HCT116 (cell line): Measurements from ENCODE around the gene KRT82. TPM values are rescaled to one million over a fixed set of nuclear protein-coding genes. Genes with fewer than 3 reads are reported as not detected.

ENCODE experiments used
- ATAC-seq: fragments of 200-7000 bp; cut with Tn5 transposase; 2 replicates; pipeline ENCODE4 v1.9.1; 2020; ENCODE audit warnings: mild to moderate bottlenecking, moderate library complexity
- BruUV-seq: library from RNA; stranded (reverse); fragments of 400-500 nt; replicated peaks from 2 replicates; lab custom pipeline; 2021; lab: Mats Ljungman, UMichigan
- CTCF ChIA-PET: fragments of 300-600 bp; sonication (Branson Sonifier 250); formaldehyde crosslinking; loops from one replicate; lab custom pipeline; 2021; ENCODE audit warnings: antibody characterized with exemption; lab: Charles Lee
- POLR2A ChIA-PET: fragments of 300-600, 350-600 bp; sonication (Branson Sonifier 250); formaldehyde crosslinking; loops from one replicate; lab custom pipeline; 2021; ENCODE audit warnings: antibody characterized with exemption; lab: Charles Lee
- RAD21 ChIA-PET, 2 experiments: fragments of 300-600 bp; sonication (Branson Sonifier 250); formaldehyde crosslinking; loops; one replicate each; lab custom pipeline; 2023; ENCODE audit warnings: low total read pairs in 2 of 2; ENCODE audit not compliant: uncharacterized antibody in 2 of 2, unreplicated experiment in 2 of 2, low non-redundant PET in 1 of 2; lab: Charles Lee
- DNase-seq: peaks from one replicate; pipeline ENCODE4 v3.0.0-alpha.2; 2010; ENCODE audit warnings: low read depth, low spot score
- H2AFZ ChIP-seq: fragments of 200-600 bp; shearing (Covaris generic), sonication (generic); 2 replicates; pipeline ENCODE4 v1.6.1; 2017; ENCODE audit warnings: low read depth, mixed run types, mixed read lengths, antibody characterized with exemption, low read length; ENCODE audit not compliant: poor library complexity, severe bottlenecking
- H3K27ac ChIP-seq: 2 replicates; pipeline ENCODE4 v1.5.1; 2012; ENCODE audit warnings: low read depth, low read length
- H3K27me3 ChIP-seq: fragments of 200-600 bp; sonication (generic); 2 replicates; pipeline ENCODE4 v1.6.1; 2016; ENCODE audit warnings: mixed run types, low read length, mixed read lengths; ENCODE audit not compliant: insufficient read depth
- H3K36me3 ChIP-seq, 2 experiments: fragments of 200-500 bp in 1 of 2; fragments of 200-600 bp in 1 of 2; sonication (Bioruptor generic) in 1 of 2; sonication (generic) in 1 of 2; 2 replicates each; pipeline versions ENCODE4 v1.5.1 to v1.6.1; 2014 to 2016; ENCODE audit warnings: low read length in 2 of 2, inconsistent platforms in 1 of 2, mixed read lengths in 1 of 2, mixed run types in 1 of 2; ENCODE audit not compliant: insufficient read depth in 2 of 2, control insufficient read depth in 1 of 2
- H3K4me1 ChIP-seq, 2 experiments: fragments of 200-600 bp in 1 of 2; sonication (generic) in 1 of 2; 2 replicates each; pipeline versions ENCODE4 v1.5.1 to v1.6.1; 2012 to 2017; ENCODE audit warnings: low read length in 2 of 2, inconsistent platforms in 1 of 2, mild to moderate bottlenecking in 1 of 2, mixed read lengths in 1 of 2, mixed run types in 1 of 2, moderate library complexity in 1 of 2; ENCODE audit not compliant: insufficient read depth in 2 of 2, control insufficient read depth in 1 of 2
- H3K4me2 ChIP-seq: fragments of 200-600 bp; sonication (generic); 2 replicates; pipeline ENCODE4 v1.6.1; 2017; ENCODE audit warnings: mixed run types, low read length, mixed read lengths
- H3K4me3 ChIP-seq, 2 experiments: fragments of 200-600 bp in 1 of 2; sonication (generic) in 1 of 2; replicated peaks in 1 of 2; 2 replicates each; pipeline ENCODE4 v1.5.1; 2011 to 2016; ENCODE audit warnings: low read length in 2 of 2, control low read depth in 1 of 2, low read depth in 1 of 2, mild to moderate bottlenecking in 1 of 2, mixed read lengths in 1 of 2, mixed run types in 1 of 2
- H3K79me2 ChIP-seq: fragments of 200-600 bp; sonication (generic); 2 replicates; pipeline ENCODE4 v1.6.1; 2017; ENCODE audit warnings: mild to moderate bottlenecking, mixed run types, low read length, moderate library complexity, mixed read lengths; ENCODE audit not compliant: insufficient read depth
- H3K9ac ChIP-seq: fragments of 200-600 bp; sonication (generic); 2 replicates; pipeline ENCODE4 v1.6.1; 2016; ENCODE audit warnings: low read length, mixed read lengths
- H3K9me2 ChIP-seq: fragments of 200-600 bp; sonication (generic), shearing (Covaris generic); 2 replicates; pipeline ENCODE4 v1.6.1; 2017; ENCODE audit warnings: mixed run types, mild to moderate bottlenecking, moderate library complexity; ENCODE audit not compliant: insufficient read depth
- H3K9me3 ChIP-seq, 2 experiments: fragments of 200-500 bp in 1 of 2; fragments of 200-600 bp in 1 of 2; sonication (Bioruptor generic) in 1 of 2; sonication (generic) in 1 of 2; 2 replicates each; pipeline ENCODE4 v1.6.1; 2014 to 2017; ENCODE audit warnings: low read length in 2 of 2, mixed read lengths in 2 of 2, inconsistent platforms in 1 of 2, low read depth in 1 of 2, mild to moderate bottlenecking in 1 of 2, mixed run types in 1 of 2, moderate library complexity in 1 of 2; ENCODE audit not compliant: control insufficient read depth in 1 of 2, insufficient read depth in 1 of 2
- H4K20me1 ChIP-seq: fragments of 200-600 bp; sonication (generic), shearing (Covaris generic); 2 replicates; pipeline ENCODE4 v1.6.1; 2017; ENCODE audit warnings: mixed run types, mild to moderate bottlenecking, moderate library complexity; ENCODE audit not compliant: insufficient read depth
- CBX3 ChIP-seq: IDR thresholded peaks from 2 replicates; pipeline ENCODE4 v1.6.1; 2012; ENCODE audit warnings: low read depth
- CEBPB ChIP-seq: IDR thresholded peaks from 2 replicates; pipeline ENCODE4 v1.6.1; 2012; ENCODE audit warnings: low read depth
- CTCF ChIP-seq, 3 experiments: fragments of 200-600 bp in 1 of 3; sonication (generic) in 1 of 3; IDR thresholded peaks in 2 of 3; conservative IDR thresholded peaks in 1 of 3; 2 replicates each; pipeline ENCODE4 v1.5.1; 2012 to 2017; ENCODE audit warnings: low read depth in 2 of 3, low read length in 2 of 3, antibody characterized with exemption in 1 of 3, borderline replicate concordance in 1 of 3, control low read depth in 1 of 3, mild to moderate bottlenecking in 1 of 3, mixed read lengths in 1 of 3, mixed run types in 1 of 3, moderate library complexity in 1 of 3; ENCODE audit not compliant: insufficient read depth in 1 of 3
- EGR1 ChIP-seq: IDR thresholded peaks from 2 replicates; pipeline ENCODE4 v1.6.1; 2012; ENCODE audit warnings: low read depth
- ELF1 ChIP-seq: IDR thresholded peaks from 2 replicates; pipeline ENCODE4 v1.6.1; 2012; ENCODE audit warnings: low read depth, borderline replicate concordance
- EZH2 ChIP-seq: fragments of 200-600 bp; sonication (generic); IDR thresholded peaks from 2 replicates; pipeline ENCODE4 v1.6.1; 2017; ENCODE audit warnings: antibody characterized with exemption, mixed run types
- EZH2phosphoT487 ChIP-seq: fragments of 200-600 bp; IDR thresholded peaks from 2 replicates; pipeline ENCODE4 v1.6.1; 2018; ENCODE audit warnings: antibody characterized with exemption, borderline replicate concordance
- FOSL1 ChIP-seq: IDR thresholded peaks from 2 replicates; pipeline ENCODE4 v1.6.1; 2012; ENCODE audit warnings: low read depth
- MAX ChIP-seq: IDR thresholded peaks from 2 replicates; pipeline ENCODE4 v1.6.1; 2012
- POLR2A ChIP-seq: IDR thresholded peaks from 2 replicates; pipeline ENCODE4 v1.7.0; 2011; ENCODE audit warnings: borderline replicate concordance; ENCODE audit not compliant: insufficient read depth, insufficient read length; ENCODE audit errors: extremely low read depth
- POLR2AphosphoS5 ChIP-seq: IDR thresholded peaks from 2 replicates; pipeline ENCODE4 v1.6.1; 2011; ENCODE audit warnings: mild to moderate bottlenecking, low read depth, low read length, moderate library complexity
- RAD21 ChIP-seq: IDR thresholded peaks from 2 replicates; pipeline ENCODE4 v1.6.1; 2012; ENCODE audit warnings: low read depth, mild to moderate bottlenecking
- SIN3A ChIP-seq: IDR thresholded peaks from 2 replicates; pipeline ENCODE4 v1.6.1; 2012; ENCODE audit warnings: low read depth
- SP1 ChIP-seq: IDR thresholded peaks from 2 replicates; pipeline ENCODE4 v1.6.1; 2012; ENCODE audit warnings: low read depth
- SRF ChIP-seq: IDR thresholded peaks from 2 replicates; pipeline ENCODE4 v1.6.1; 2012; ENCODE audit warnings: low read depth
- TCF7L2 ChIP-seq: IDR thresholded peaks from 2 replicates; pipeline ENCODE4 v1.7.0; 2011; ENCODE audit warnings: borderline replicate concordance, inconsistent platforms; ENCODE audit not compliant: insufficient read depth, insufficient read length; ENCODE audit errors: extremely low read depth
- YY1 ChIP-seq: IDR thresholded peaks from 2 replicates; pipeline ENCODE4 v1.6.1; 2011; ENCODE audit warnings: low read length, low read depth, moderate library complexity, mild to moderate bottlenecking; ENCODE audit not compliant: insufficient replicate concordance; ENCODE audit errors: extremely low read depth
- ZBTB33 ChIP-seq: IDR thresholded peaks from 2 replicates; pipeline ENCODE4 v1.6.1; 2011; ENCODE audit warnings: mild to moderate bottlenecking, low read length, moderate library complexity; ENCODE audit not compliant: insufficient replicate concordance; ENCODE audit errors: extremely low read depth
- ZFX ChIP-seq: fragments of 450-650 bp; IDR thresholded peaks from 2 replicates; pipeline ENCODE4 v1.6.1; 2017
- ZNF274 ChIP-seq: fragments of 200-500 bp; sonication (Bioruptor generic); IDR thresholded peaks from 2 replicates; pipeline ENCODE4 v1.6.1; 2014; ENCODE audit warnings: mild to moderate bottlenecking, low read depth, low read length, inconsistent platforms
- intact Hi-C: fragments of 100-400 bp; cut with micrococcal nuclease; formaldehyde crosslinking; loops from 2 replicates; pipeline ENCODE4 v1.10.0; 2022
- total RNA-seq: library from RNA; stranded (reverse); gene quantifications from one replicate; pipeline ENCODE4 v1.2.1, GENCODE V29; 2021; ENCODE audit not compliant: unreplicated experiment

The KRT82 gene
- total RNA-seq, 1 experiment from 2014 or later: not detected

- Histone ChIP-seq H3K4me1 (peaks cover 0 to 38% of the 10 kb centered on the region in 2 experiments; a peak in 2 of 4 replicates), H3K9me3 (no peaks in the 10 kb centered on the region), H3K4me2 (no peak within 1 kb of the TSS), H3K36me3 (no peaks in the 10 kb centered on the region), H3K27ac (no peak within 1 kb of the TSS), H3K9ac (no peak within 1 kb of the TSS), H3K4me3 (no peak within 1 kb of the TSS), H2AFZ (no peak within 1 kb of the TSS), H3K9me2 (no peaks in the 10 kb centered on the region), H3K27me3 (no peaks in the 10 kb centered on the region; the same call in 1 of the 2 replicates), H3K79me2 (no peaks in the 10 kb centered on the region), H4K20me1 (no peaks in the 10 kb centered on the region)
- DNase-seq (no peak), ATAC-seq (no peak)
- intact Hi-C loops: no loop called here
- no peak for TF ChIP-seq SRF
- no peak for TF ChIP-seq ZNF274
- no peak for TF ChIP-seq EZH2phosphoT487
- no peak for TF ChIP-seq EGR1
- no peak for TF ChIP-seq CTCF (IDR thresholded peaks at IDR 0.05 in 2 of 3, conservative IDR thresholded peaks at IDR 0.05 in 1 of 3; ENCODE audit: borderline replicate concordance in 1 of 3, insufficient read depth in 1 of 3, low read depth in 2 of 3, low read length in 2 of 3)
- no peak for TF ChIP-seq YY1
- no peak for TF ChIP-seq POLR2A
- TF ChIP-seq RAD21: no peak
- no peak for TF ChIP-seq CEBPB
- no peak for TF ChIP-seq ZFX
- no peak for TF ChIP-seq EZH2
- no peak for TF ChIP-seq ELF1
- TF ChIP-seq POLR2AphosphoS5: no peak
- TF ChIP-seq SIN3A: no peak
- no peak for TF ChIP-seq ZBTB33
- no peak for TF ChIP-seq MAX
- no peak for TF ChIP-seq SP1
- TF ChIP-seq TCF7L2: no peak
- TF ChIP-seq FOSL1: no peak
- TF ChIP-seq CBX3: no peak
- POLR2A ChIA-PET: no interaction called here
- BruUV-seq: no TSS peak
- RAD21 ChIA-PET: no interaction called here
- CTCF ChIA-PET: interaction anchor here (1.8 kb wide), 1 partner anchor 436 kb away, joined by 3 read pairs; no protein-coding TSS in a partner anchor
Measured at GRCh38 chr12:52434081-52434733, 28.1 kb upstream of the KRT82 start, which contains the start of gene KRT75. KRT75 (minus strand) TSS chr12:52434371; CDS start chr12:52434304, 67 bp downstream.
